Liver (tissue), 9 donors: Measurements from ENCODE around the gene PDXK. TPM values are rescaled to one million over a fixed set of nuclear protein-coding genes. Genes with fewer than 3 reads are reported as not detected.

Experiments
- DNase-seq: peaks from one replicate; pipeline ENCODE4 v3.0.0-alpha.2; 2017; ENCODE audit warnings: low spot score
- H3K27ac ChIP-seq, 2 donors: one replicate each; pipeline ENCODE4 v1.7.0; 2013; ENCODE audit warnings: inconsistent platforms in 2 of 2, low read length in 2 of 2, control low read depth in 1 of 2, low read depth in 1 of 2, mild to moderate bottlenecking in 1 of 2
- H3K27me3 ChIP-seq, 4 donors: one replicate each; pipeline versions ENCODE4 v1.6.1 to v1.7.0; 2013; ENCODE audit warnings: low read length in 3 of 4, inconsistent platforms in 1 of 4, mild to moderate bottlenecking in 1 of 4, moderate library complexity in 1 of 4; ENCODE audit not compliant: control insufficient read depth in 4 of 4, insufficient read depth in 4 of 4
- H3K36me3 ChIP-seq, 4 donors: one replicate each; pipeline versions ENCODE4 v1.6.1 to v1.7.0; 2013; ENCODE audit warnings: low read length in 3 of 4, mild to moderate bottlenecking in 3 of 4, low read depth in 1 of 4, moderate library complexity in 1 of 4; ENCODE audit not compliant: control insufficient read depth in 4 of 4, insufficient read depth in 3 of 4
- H3K4me1 ChIP-seq, 4 donors: one replicate each; pipeline versions ENCODE4 v1.6.1 to v1.7.0; 2013; ENCODE audit warnings: low read length in 3 of 4, mild to moderate bottlenecking in 3 of 4, moderate library complexity in 1 of 4; ENCODE audit not compliant: control insufficient read depth in 4 of 4, insufficient read depth in 4 of 4
- H3K4me3 ChIP-seq, 3 donors: one replicate each; pipeline versions ENCODE4 v1.6.1 to v1.7.0; 2013; ENCODE audit warnings: low read length in 3 of 3, control low read depth in 1 of 3, low read depth in 1 of 3, mild to moderate bottlenecking in 1 of 3
- H3K9ac ChIP-seq, 2 donors: one replicate each; pipeline ENCODE4 v1.7.0; 2013; ENCODE audit warnings: low read length in 2 of 2, mild to moderate bottlenecking in 2 of 2, moderate library complexity in 2 of 2, control low read depth in 1 of 2, low read depth in 1 of 2
- H3K9me3 ChIP-seq, 4 donors: one replicate each; pipeline versions ENCODE4 v1.6.1 to v1.7.0; 2013; ENCODE audit warnings: low read length in 3 of 4; ENCODE audit not compliant: control insufficient read depth in 4 of 4
- EGR1 ChIP-seq, 2 donors: IDR thresholded peaks; 2 replicates each; pipeline ENCODE4 v1.6.1; 2016 to 2018; ENCODE audit warnings: antibody characterized with exemption in 2 of 2, low read depth in 2 of 2
- FOXA1 ChIP-seq: IDR thresholded peaks from 2 replicates; pipeline ENCODE4 v1.6.1; 2016; ENCODE audit warnings: antibody characterized with exemption
- FOXA2 ChIP-seq: IDR thresholded peaks from 2 replicates; pipeline ENCODE4 v1.6.1; 2016; ENCODE audit warnings: antibody characterized with exemption
- GABPA ChIP-seq, 2 donors: IDR thresholded peaks in 1 of 2; conservative IDR thresholded peaks in 1 of 2; 2 replicates each; pipeline ENCODE4 v1.6.1; 2016; ENCODE audit warnings: antibody characterized with exemption in 2 of 2, mild to moderate bottlenecking in 1 of 2, moderate library complexity in 1 of 2
- HNF4A ChIP-seq, 2 donors: conservative IDR thresholded peaks; 2 replicates each; pipeline ENCODE4 v1.6.1; 2016; ENCODE audit warnings: antibody characterized with exemption in 2 of 2, mild to moderate bottlenecking in 2 of 2
- HNF4G ChIP-seq: IDR thresholded peaks from 2 replicates; pipeline ENCODE4 v1.6.1; 2016; ENCODE audit warnings: antibody characterized with exemption
- JUND ChIP-seq, 2 donors: IDR thresholded peaks; 2 replicates each; pipeline ENCODE4 v1.6.1; 2016; ENCODE audit warnings: antibody characterized with exemption in 2 of 2
- NR2F2 ChIP-seq: IDR thresholded peaks from 2 replicates; pipeline ENCODE4 v1.6.1; 2016; ENCODE audit warnings: antibody characterized with exemption
- RAD21 ChIP-seq, 2 donors: IDR thresholded peaks; 2 replicates each; pipeline ENCODE4 v1.6.1; 2016; ENCODE audit warnings: antibody characterized with exemption in 2 of 2, mild to moderate bottlenecking in 2 of 2
- RXRA ChIP-seq, 2 donors: IDR thresholded peaks; 2 replicates each; pipeline ENCODE4 v1.6.1; 2017 to 2018; ENCODE audit warnings: antibody characterized with exemption in 2 of 2, mild to moderate bottlenecking in 1 of 2
- SP1 ChIP-seq: IDR thresholded peaks from 2 replicates; pipeline ENCODE4 v1.6.1; 2018; ENCODE audit warnings: antibody characterized with exemption, mild to moderate bottlenecking
- TAF1 ChIP-seq: conservative IDR thresholded peaks from 2 replicates; pipeline ENCODE4 v1.6.1; 2016; ENCODE audit warnings: antibody characterized with exemption, mild to moderate bottlenecking
- YY1 ChIP-seq: IDR thresholded peaks from 2 replicates; pipeline ENCODE4 v1.6.1; 2016; ENCODE audit warnings: antibody characterized with exemption, mild to moderate bottlenecking
- WGBS: extraction: QIAGEN DNeasy Blood & Tissue Kit; methylation state at CpG from one replicate; pipeline ENCODE4 v1.1.7; 2013; 5-methylcytosine and 5-hydroxymethylcytosine counted together
- polyA plus RNA-seq, 2 donors: library from polyadenylated mRNA; stranded (reverse) in 1 of 2; unstranded in 1 of 2; fragments of 200-250 nt in 1 of 2; fragments of >200 nt in 1 of 2; fragmentation: Nextera tagmentation in 1 of 2; extraction: Ambion mirVana in 1 of 2; gene quantifications; one replicate each; pipeline versions ENCODE4 v1.2.1 to v1.2.3, GENCODE V29; 2013 to 2015
- total RNA-seq, 2 donors: library from RNA; depleted of rRNA; stranded (reverse); fragments of >200 nt; gene quantifications; one replicate each; pipeline ENCODE4 v1.2.3, GENCODE V29; 2014
- TF ChIP-seq, protein P1 (sequence below): IDR thresholded peaks from 2 replicates; pipeline ENCODE4 v1.6.1; 2016; ENCODE audit warnings: antibody characterized with exemption
- TF ChIP-seq, protein P2 (sequence below): IDR thresholded peaks from 2 replicates; pipeline ENCODE4 v1.6.1; 2016; ENCODE audit warnings: antibody characterized with exemption
- TF ChIP-seq, protein P3 (sequence below): IDR thresholded peaks from 2 replicates; pipeline ENCODE4 v1.6.1; 2016; ENCODE audit warnings: antibody characterized with exemption
- TF ChIP-seq, protein P4 (sequence below): IDR thresholded peaks from 2 replicates; pipeline ENCODE4 v1.6.1; 2016; ENCODE audit warnings: antibody characterized with exemption, mild to moderate bottlenecking
- TF ChIP-seq, protein P5 (sequence below): fragments of 150-350 bp; IDR thresholded peaks from 2 replicates; pipeline ENCODE4 v1.5.1; 2017; ENCODE audit warnings: improper control_type of control experiment, low read depth, low read length; ENCODE audit not compliant: missing input control
- donor health status: healthy.
- donor health status: healthy.
- donor health status: healthy.
- donor health status: healthy.
- donor health status: healthy.

The PDXK gene
- total and polyA plus RNA-seq, 4 donors: 20.5 to 104 (median 34.9) TPM

DNA sequence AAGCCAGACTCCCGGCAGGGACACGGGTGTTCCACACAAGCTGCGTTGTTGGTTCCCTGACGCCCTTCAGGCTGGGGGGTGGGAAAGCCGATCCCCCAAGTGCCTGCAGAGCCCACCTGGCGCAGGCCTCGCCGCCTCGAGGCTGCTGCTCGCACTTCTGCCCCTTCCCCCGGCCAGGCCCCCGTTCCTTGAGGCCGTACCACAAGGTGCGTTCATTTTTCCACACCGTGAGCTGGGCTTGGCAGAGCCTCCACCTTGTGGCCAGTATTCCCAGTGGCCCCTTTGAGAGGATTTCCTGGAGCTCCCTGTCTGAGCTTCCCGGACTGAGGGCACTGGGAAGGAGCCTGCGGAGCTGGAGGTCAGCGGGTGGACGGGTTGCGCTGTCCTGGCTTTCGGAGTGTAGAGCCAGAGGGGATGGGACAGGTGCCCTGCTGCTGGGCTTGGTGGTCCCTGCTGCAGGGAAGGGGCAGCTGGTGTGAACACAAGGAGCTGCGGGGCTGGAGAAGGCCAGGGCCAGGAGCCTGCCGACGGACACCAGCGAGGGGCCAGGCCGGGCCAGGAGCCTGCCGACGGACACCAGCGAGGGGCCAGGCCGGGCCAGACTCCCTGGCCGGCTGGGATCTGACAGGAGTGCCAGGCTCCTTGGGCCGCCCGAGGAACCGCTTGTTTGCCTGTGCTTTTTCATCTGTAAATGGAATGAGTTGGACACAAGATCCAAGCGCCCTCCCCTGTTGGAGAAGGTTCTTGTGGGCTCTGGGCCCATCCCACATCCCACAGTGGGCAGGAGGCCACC is 18.4 kb downstream of the PDXK start:
- Histone ChIP-seq H3K27ac (peak overlapping the region; percentile 49 to 54), H3K4me1 (peaks cover 16 to 43% (median 32%) of the 10 kb centered on the region in 4 donors), H3K9me3 (no peaks in the 10 kb centered on the region), H3K4me3 (no peak overlapping the region), H3K9ac (no peak overlapping the region), H3K36me3 (peaks cover 0 to 6% (median 0%) of the 10 kb centered on the region in 4 donors), H3K27me3 (no peaks in the 10 kb centered on the region)
- no peak for TF ChIP-seq RXRA (IDR thresholded peaks at IDR 0.05)
- TF ChIP-seq HNF4A (conservative IDR thresholded peaks at IDR 0.05): no peak
- TF ChIP-seq, protein P1, sequence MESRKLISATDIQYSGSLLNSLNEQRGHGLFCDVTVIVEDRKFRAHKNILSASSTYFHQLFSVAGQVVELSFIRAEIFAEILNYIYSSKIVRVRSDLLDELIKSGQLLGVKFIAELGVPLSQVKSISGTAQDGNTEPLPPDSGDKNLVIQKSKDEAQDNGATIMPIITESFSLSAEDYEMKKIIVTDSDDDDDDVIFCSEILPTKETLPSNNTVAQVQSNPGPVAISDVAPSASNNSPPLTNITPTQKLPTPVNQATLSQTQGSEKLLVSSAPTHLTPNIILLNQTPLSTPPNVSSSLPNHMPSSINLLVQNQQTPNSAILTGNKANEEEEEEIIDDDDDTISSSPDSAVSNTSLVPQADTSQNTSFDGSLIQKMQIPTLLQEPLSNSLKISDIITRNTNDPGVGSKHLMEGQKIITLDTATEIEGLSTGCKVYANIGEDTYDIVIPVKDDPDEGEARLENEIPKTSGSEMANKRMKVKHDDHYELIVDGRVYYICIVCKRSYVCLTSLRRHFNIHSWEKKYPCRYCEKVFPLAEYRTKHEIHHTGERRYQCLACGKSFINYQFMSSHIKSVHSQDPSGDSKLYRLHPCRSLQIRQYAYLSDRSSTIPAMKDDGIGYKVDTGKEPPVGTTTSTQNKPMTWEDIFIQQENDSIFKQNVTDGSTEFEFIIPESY: no peak
- TF ChIP-seq FOXA1: no peak
- TF ChIP-seq RAD21 (IDR thresholded peaks at IDR 0.05): no peak
- TF ChIP-seq JUND (IDR thresholded peaks at IDR 0.05): no peak
- TF ChIP-seq SP1: no peak
- TF ChIP-seq, protein P2, sequence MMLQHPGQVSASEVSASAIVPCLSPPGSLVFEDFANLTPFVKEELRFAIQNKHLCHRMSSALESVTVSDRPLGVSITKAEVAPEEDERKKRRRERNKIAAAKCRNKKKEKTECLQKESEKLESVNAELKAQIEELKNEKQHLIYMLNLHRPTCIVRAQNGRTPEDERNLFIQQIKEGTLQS: no peak
- TF ChIP-seq TAF1: no peak
- TF ChIP-seq EGR1 (IDR thresholded peaks at IDR 0.05; ENCODE audit: low read depth in 2 of 2): no peak
- no peak for TF ChIP-seq GABPA (IDR thresholded peaks at IDR 0.05 in 1 of 2, conservative IDR thresholded peaks at IDR 0.05 in 1 of 2)
- no peak for TF ChIP-seq YY1
- TF ChIP-seq, protein P3, sequence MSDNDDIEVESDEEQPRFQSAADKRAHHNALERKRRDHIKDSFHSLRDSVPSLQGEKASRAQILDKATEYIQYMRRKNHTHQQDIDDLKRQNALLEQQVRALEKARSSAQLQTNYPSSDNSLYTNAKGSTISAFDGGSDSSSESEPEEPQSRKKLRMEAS: no peak
- TF ChIP-seq, protein P4, sequence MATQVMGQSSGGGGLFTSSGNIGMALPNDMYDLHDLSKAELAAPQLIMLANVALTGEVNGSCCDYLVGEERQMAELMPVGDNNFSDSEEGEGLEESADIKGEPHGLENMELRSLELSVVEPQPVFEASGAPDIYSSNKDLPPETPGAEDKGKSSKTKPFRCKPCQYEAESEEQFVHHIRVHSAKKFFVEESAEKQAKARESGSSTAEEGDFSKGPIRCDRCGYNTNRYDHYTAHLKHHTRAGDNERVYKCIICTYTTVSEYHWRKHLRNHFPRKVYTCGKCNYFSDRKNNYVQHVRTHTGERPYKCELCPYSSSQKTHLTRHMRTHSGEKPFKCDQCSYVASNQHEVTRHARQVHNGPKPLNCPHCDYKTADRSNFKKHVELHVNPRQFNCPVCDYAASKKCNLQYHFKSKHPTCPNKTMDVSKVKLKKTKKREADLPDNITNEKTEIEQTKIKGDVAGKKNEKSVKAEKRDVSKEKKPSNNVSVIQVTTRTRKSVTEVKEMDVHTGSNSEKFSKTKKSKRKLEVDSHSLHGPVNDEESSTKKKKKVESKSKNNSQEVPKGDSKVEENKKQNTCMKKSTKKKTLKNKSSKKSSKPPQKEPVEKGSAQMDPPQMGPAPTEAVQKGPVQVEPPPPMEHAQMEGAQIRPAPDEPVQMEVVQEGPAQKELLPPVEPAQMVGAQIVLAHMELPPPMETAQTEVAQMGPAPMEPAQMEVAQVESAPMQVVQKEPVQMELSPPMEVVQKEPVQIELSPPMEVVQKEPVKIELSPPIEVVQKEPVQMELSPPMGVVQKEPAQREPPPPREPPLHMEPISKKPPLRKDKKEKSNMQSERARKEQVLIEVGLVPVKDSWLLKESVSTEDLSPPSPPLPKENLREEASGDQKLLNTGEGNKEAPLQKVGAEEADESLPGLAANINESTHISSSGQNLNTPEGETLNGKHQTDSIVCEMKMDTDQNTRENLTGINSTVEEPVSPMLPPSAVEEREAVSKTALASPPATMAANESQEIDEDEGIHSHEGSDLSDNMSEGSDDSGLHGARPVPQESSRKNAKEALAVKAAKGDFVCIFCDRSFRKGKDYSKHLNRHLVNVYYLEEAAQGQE: no peak
- no peak for TF ChIP-seq FOXA2
- no peak for TF ChIP-seq NR2F2
- TF ChIP-seq HNF4G: no peak
- TF ChIP-seq, protein P5, sequence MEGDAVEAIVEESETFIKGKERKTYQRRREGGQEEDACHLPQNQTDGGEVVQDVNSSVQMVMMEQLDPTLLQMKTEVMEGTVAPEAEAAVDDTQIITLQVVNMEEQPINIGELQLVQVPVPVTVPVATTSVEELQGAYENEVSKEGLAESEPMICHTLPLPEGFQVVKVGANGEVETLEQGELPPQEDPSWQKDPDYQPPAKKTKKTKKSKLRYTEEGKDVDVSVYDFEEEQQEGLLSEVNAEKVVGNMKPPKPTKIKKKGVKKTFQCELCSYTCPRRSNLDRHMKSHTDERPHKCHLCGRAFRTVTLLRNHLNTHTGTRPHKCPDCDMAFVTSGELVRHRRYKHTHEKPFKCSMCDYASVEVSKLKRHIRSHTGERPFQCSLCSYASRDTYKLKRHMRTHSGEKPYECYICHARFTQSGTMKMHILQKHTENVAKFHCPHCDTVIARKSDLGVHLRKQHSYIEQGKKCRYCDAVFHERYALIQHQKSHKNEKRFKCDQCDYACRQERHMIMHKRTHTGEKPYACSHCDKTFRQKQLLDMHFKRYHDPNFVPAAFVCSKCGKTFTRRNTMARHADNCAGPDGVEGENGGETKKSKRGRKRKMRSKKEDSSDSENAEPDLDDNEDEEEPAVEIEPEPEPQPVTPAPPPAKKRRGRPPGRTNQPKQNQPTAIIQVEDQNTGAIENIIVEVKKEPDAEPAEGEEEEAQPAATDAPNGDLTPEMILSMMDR: no peak
- WGBS: 96% methylated on average over 35 of the region's 35 CpGs
- DNase-seq: no peak
